ENCODE results near the gene EMC8. TPM values are rescaled to one million over a fixed set of nuclear protein-coding genes. Genes with fewer than 3 reads are reported as not detected.

The EMC8 gene
- total and polyA plus RNA-seq, 10 of the 15 experiments (the other 5 are each of a cell fraction or from before 2014, with no cell fraction given), result 7.8 to 62.0 (median 33.5) TPM

DNA sequence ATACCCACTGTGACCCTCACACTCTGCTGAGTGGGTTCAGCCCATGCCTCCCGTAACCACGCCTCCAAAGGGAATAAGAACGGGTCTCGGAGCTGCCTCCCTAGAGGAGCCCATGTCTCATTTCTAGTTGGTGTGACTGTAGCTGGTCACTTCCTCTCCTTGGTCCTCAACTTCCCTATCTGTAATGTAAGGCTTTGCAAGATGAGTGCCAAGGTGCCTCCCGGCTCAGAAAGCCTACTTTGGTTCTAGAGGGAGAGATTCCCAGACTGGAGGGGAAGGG is 69.2 kb downstream of the EMC8 start:
- TF ChIP-seq NFYB (IDR thresholded peaks at IDR 0.05; ENCODE audit: insufficient read depth, low read depth, low read length) (no peak), MYC (IDR thresholded peaks at IDR 0.05; ENCODE audit: insufficient read depth, insufficient read length, insufficient replicate concordance, low read length, severe bottlenecking) (no peak), RB1 (IDR thresholded peaks at IDR 0.05; ENCODE audit: borderline replicate concordance) (no peak), PRDM15 (CRISPR knock-in tag; IDR thresholded peaks at IDR 0.05) (no peak)
- TF ChIP-seq, protein P1, sequence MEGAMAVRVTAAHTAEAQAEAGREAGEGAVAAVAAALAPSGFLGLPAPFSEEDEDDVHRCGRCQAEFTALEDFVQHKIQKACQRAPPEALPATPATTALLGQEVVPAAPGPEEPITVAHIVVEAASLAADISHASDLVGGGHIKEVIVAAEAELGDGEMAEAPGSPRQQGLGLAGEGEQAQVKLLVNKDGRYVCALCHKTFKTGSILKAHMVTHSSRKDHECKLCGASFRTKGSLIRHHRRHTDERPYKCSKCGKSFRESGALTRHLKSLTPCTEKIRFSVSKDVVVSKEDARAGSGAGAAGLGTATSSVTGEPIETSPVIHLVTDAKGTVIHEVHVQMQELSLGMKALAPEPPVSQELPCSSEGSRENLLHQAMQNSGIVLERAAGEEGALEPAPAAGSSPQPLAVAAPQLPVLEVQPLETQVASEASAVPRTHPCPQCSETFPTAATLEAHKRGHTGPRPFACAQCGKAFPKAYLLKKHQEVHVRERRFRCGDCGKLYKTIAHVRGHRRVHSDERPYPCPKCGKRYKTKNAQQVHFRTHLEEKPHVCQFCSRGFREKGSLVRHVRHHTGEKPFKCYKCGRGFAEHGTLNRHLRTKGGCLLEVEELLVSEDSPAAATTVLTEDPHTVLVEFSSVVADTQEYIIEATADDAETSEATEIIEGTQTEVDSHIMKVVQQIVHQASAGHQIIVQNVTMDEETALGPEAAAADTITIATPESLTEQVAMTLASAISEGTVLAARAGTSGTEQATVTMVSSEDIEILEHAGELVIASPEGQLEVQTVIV (IDR thresholded peaks at IDR 0.05; ENCODE audit: borderline replicate concordance, partially characterized antibody), result no peak
- Histone ChIP-seq H3K79me2 (ENCODE audit: control insufficient read depth, insufficient read depth, low read length) (no peaks in the 10 kb centered on the region), H2AFZ (ENCODE audit: control insufficient read depth, low read depth, low read length) (no peak overlapping the region), H3K27ac (ENCODE audit: control insufficient read depth, insufficient read depth) (no peak overlapping the region), H3K36me3 (ENCODE audit: control insufficient read depth in 2 of 2, insufficient read depth in 2 of 2, low read length in 1 of 2) (no peaks in the 10 kb centered on the region), H3K9ac (ENCODE audit: control insufficient read depth, insufficient read depth, low read length) (no peak overlapping the region), H4K20me1 (ENCODE audit: control insufficient read depth, insufficient read depth) (no peaks in the 10 kb centered on the region; the same call in 1 of the 2 replicates), H3K4me1 (ENCODE audit: control insufficient read depth, insufficient read depth, low read length) (peaks cover 5% of the 10 kb centered on the region; the same call in 1 of the 2 replicates), H3K27me3 (replicated peaks in 1 of 2; ENCODE audit: control insufficient read depth in 2 of 2, insufficient read depth in 2 of 2, low read length in 1 of 2) (no peaks in the 10 kb centered on the region; a peak in 2 of 4 replicates), H3K4me3 (no peak overlapping the region), H3K9me3 (replicated peaks; ENCODE audit: control insufficient read depth, insufficient read depth, low read length) (no peaks in the 10 kb centered on the region; the same call in 2 of the 3 replicates), H3K4me2 (ENCODE audit: control insufficient read depth, insufficient read depth) (no peak overlapping the region)
- intact Hi-C loops (cut with micrococcal nuclease; ENCODE audit: unreplicated experiment), result no loop called here
- DNase-seq (ENCODE audit: low read depth, low spot score) (no peak), FAIRE-seq (no peak), ATAC-seq (no peak)
- WGBS (ENCODE audit: insufficient coverage, insufficient replicate concordance, low lambda C conversion rate, missing lambda C conversion rate), result 100% methylated on average over 5 of the region's 5 CpGs
- ChIA-PET POLR2A (interaction anchor here (0.6 kb wide), 1 partner anchor 752 kb away, joined by 5 read pairs; no protein-coding TSS in a partner anchor), SMC1A (ENCODE audit: uncharacterized antibody, unreplicated experiment) (no interaction called here), RAD21 (ENCODE audit: unreplicated experiment) (interaction anchor here (0.5 kb wide), 1 partner anchor 431 kb away, joined by 3 read pairs; no protein-coding TSS in a partner anchor), CTCF (interaction anchor here (1.0 kb wide), 1 partner anchor 11 kb away, joined by 3 read pairs; no protein-coding TSS in a partner anchor)
- in situ Hi-C loops (cut with MboI), result no loop called here
- no TSS peak for BruUV-seq (replicated peaks)

Measured in GM12878 (cell line).